ENCODE results near the gene CDC6. TPM values are rescaled to one million over a fixed set of nuclear protein-coding genes. Genes with fewer than 3 reads are reported as not detected.

Gene CDC6
- total RNA-seq, 1 donor from 2014 or later, result 49.2 TPM

DNA sequence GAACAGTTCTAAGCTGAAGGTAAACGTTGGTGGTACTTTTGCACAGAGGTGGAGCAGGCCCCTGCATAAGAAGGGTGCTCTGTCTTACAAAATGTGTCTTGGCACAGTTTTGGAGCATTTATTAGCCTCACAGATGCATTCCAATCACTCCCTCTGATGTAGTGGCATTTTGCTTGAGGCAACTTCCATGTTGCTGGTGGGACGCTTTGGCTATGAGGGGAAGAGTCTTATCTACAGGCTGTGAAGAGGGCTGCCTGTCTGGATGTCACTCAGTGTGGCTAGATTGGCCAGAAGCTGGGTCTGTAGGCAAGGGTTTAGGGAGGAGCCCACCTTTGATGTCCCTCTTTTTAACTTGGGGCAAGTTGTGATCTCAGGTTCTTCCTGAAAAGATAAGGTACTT is 18.7 kb downstream of the CDC6 start:
- H3K4me3 ChIP-seq (ENCODE audit: low read depth, low read length), result no peak overlapping the region
- no peak for DNase-seq (ENCODE audit: low read depth)
- TF ChIP-seq, protein P1, sequence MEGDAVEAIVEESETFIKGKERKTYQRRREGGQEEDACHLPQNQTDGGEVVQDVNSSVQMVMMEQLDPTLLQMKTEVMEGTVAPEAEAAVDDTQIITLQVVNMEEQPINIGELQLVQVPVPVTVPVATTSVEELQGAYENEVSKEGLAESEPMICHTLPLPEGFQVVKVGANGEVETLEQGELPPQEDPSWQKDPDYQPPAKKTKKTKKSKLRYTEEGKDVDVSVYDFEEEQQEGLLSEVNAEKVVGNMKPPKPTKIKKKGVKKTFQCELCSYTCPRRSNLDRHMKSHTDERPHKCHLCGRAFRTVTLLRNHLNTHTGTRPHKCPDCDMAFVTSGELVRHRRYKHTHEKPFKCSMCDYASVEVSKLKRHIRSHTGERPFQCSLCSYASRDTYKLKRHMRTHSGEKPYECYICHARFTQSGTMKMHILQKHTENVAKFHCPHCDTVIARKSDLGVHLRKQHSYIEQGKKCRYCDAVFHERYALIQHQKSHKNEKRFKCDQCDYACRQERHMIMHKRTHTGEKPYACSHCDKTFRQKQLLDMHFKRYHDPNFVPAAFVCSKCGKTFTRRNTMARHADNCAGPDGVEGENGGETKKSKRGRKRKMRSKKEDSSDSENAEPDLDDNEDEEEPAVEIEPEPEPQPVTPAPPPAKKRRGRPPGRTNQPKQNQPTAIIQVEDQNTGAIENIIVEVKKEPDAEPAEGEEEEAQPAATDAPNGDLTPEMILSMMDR (conservative IDR thresholded peaks at IDR 0.05; ENCODE audit: low read depth, low read length), result no peak

DNA sequence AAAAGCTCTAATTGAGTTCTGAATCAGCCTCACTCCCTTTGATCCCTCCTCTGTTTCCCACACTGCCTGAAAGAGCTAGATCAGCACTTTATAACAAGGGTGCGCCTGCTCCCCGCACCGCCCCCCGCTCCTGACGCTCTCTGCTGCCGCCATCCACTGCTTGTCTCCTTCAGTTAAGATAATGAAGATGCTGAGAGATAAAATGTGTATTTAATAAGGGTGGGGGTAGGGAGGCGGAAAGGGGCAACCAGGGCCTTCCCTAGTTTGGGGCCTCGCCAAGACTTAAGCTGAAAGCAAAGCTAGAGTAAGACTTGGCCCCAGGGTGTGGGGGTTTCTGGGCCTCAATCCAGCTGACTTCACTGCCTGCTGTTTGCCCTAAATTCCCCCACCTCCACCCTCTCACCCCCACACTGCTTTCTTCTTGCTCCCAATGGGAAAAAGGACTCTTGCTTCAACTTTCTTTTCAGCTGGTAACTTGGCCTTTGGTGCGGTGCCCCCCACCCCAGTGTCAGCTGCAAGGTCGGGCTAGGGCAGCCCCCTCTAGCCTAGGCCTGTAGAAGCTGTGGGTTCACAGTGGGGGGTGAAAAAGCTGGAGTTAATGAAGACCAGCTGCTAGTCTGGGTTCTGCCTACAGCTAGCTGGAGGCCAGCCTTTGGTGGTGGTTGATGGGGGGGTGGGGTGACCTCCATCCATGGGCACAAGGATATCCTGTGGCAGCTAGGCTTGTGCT is 19.5 kb downstream of the CDC6 start:
- no peak for DNase-seq (ENCODE audit: low read depth)
- TF ChIP-seq, protein P1 (conservative IDR thresholded peaks at IDR 0.05; ENCODE audit: low read depth, low read length), result no peak

DNA sequence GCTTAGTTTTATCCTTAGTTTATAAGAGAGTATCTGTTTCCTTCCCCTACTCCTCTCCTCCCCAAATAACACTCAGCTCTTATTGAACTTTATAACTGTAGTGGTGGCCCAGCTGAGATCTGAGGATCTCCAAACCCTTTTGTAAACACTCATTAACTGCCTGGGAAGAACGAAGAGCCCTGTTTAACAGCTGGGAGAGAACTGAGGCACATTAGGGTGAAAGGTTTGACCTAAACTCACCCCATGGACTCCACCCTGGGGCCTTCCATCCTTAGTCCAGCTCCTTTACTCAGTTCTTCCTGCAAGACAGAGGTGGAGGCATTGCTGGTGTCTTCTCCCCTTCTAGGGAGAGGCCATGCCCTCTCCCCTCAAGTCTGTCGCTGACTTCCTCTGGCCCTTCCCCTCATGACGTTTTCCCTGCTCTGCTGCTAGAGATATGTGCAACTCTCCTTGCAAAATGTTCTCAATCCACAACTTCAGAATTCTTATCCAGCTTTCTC is 20.1 kb downstream of the CDC6 start:
- no peak for DNase-seq (ENCODE audit: low read depth)
- TF ChIP-seq, protein P1 (conservative IDR thresholded peaks at IDR 0.05; ENCODE audit: low read depth, low read length), result no peak
- no peak overlapping the region for H3K4me3 ChIP-seq (ENCODE audit: low read depth, low read length)

More for the DNA sequence above, 19.5 kb downstream of the CDC6 start:
- no peak overlapping the region for H3K4me3 ChIP-seq (ENCODE audit: low read depth, low read length)

DNA sequence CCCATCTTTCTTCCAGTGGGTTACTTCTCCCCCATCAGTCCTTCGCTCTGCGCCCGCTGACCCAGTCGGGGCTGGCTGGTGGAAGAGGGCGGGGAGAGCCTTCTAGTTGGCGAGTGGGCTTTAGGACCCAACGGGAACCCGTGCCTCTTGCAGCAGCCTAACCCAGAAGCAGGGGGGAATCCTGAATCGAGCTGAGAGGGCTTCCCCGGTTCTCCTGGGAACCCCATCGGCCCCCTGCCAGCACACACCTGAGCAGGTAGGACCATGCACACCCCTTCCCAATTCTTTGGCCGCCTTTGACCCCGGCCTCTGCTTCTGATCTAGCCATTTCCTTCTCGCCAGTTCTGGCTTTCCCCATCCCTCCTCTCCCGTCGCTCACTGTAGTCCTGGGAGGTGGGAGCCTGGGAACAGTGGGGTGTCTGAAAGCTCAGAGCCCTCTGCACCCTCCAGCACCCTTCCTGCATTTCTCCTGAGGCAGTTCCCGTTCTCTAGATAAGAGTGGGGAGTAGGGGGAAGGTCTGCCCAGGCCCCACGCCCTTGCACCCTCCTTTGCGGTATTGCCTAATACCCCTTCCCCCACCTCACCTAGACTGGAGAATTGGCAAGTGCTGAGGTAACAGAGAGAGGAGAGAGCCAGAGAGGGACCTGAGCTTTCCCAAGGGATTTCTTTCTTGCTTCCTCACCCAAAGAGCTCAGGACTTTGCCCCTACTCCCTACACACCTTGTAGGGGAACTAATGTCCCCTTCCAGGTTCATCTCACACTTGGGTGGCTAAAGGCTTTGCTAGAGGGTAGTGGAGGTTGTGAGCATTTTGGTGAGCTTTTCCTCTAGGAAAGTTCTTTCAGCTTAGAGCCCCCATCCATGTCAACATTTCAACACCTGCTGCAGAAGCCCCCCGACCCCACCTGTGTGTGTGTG is 21.6 kb downstream of the CDC6 start, which contains the start of gene RARA:
RARA (plus strand) TSS at position 150 of the 918 bp plus-strand sequence. CDS start 22,039 bp downstream, outside the sequence.
- TF ChIP-seq, protein P1 (conservative IDR thresholded peaks at IDR 0.05; ENCODE audit: low read depth, low read length), result no peak
- no peak for DNase-seq (ENCODE audit: low read depth)
- peak within 1 kb of the TSS; percentile 60 for H3K4me3 ChIP-seq (ENCODE audit: low read depth, low read length)

DNA sequence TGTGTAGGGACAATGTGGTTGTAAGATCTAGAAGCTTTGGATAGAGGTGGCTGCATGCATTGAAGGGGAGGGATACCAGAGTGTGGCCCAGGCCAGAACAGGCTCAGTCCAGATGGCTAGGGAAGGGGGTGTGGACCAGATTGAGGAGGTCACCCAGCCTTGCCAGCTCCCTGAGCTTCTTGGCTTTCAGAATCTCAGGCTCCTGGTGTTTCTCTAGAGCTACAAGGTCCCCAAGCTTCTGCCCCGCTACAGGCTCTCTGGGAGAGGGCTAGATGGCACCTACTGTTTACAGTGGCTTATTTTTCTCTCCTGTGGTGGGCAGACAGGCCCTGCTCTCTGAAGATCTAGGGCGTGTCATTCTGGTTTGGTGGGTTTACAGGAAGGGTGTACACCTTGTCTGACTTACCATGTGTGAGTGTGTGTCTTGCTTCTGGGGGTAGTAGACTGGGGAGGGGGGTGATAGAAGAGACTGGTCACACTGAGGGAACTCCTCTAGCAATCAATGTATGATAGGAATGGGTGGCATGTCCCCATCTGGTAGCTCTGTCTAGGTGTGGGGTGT is 22.4 kb downstream of the CDC6 start:
- TF ChIP-seq, protein P1 (conservative IDR thresholded peaks at IDR 0.05; ENCODE audit: low read depth, low read length), result no peak
- peak overlapping the region; percentile 60 for H3K4me3 ChIP-seq (ENCODE audit: low read depth, low read length)
- DNase-seq (ENCODE audit: low read depth), result no peak

DNA sequence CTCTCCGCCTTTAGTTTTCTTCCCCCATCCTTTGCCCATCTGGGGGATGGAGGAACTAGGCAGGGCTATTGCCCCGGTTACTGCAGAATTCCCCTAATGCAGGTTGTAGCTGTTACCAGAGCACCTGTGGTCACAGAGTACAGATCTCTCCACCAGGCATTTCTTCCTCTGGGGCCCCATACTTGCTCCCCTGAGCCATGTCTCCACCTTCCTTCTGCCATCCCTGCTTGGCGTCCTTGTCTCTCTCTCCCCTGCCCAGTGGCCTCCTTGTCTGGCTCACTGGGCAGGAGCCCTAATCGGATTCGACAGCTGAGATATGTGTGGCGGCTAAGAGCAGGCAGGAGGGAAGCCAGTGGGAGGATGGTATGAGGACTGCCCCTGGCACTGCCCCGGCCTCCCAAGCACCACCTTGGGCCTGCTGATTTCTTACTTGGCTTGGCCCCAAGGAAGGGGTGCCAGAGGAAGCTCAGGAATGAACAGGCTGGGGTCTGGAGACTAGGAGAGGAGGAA is 23.3 kb downstream of the CDC6 start:
- TF ChIP-seq, protein P1 (conservative IDR thresholded peaks at IDR 0.05; ENCODE audit: low read depth, low read length), result no peak
- H3K4me3 ChIP-seq (ENCODE audit: low read depth, low read length), result no peak overlapping the region
- no peak for DNase-seq (ENCODE audit: low read depth)

Measured in epithelial cell of proximal tubule (primary cell).